NCI-H526 (cell line): ENCODE measurements around the gene ZNF473.

ENCODE experiments used
- DNase-seq, 2 experiments: peaks; one replicate each; lab custom pipeline; 2025; lab: John Stamatoyannopoulos, UW

The ZNF473 gene

DNA sequence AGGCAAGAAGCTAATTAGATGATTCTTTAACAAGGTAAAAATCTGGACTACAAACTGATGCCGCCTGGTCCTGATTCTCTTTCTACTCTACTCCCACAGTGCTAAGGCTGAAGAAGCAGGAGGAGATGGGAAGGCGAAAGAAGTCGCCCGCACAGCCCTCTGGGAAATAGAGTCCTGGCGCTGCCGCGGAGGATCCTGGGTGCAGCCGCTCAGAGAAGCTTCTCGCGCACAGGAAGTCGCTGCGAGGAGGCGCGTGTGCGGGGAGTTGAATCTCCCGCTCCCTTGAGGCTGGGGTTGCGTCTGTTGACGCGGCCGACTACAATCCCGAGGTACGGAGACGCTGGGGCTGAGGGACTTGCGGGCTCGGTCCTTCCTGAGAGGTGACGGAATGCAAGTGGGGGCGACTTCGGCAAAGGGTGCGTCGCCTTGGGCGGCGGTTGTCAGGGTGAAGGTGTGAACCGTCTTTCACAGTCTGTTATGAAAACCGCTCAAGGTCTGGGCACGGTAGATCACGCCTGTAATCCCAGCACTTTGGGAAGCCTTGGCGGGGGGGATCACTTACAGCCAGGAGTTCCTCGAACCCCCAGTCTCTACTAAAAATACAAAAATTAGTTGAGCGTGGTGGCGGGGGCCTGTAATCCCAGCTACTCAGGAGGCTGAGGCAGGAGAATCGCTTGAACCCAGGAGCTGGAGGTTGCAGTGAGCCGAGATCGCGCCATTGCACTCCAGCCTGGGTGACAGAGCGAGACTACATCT lies at the start of gene ZNF473:
ZNF473 (plus strand) TSS at position 212 of the 756 bp plus-strand sequence. CDS start 5,078 bp downstream, outside the sequence.
- peak; percentile 98 to 99 for DNase-seq

DNA sequence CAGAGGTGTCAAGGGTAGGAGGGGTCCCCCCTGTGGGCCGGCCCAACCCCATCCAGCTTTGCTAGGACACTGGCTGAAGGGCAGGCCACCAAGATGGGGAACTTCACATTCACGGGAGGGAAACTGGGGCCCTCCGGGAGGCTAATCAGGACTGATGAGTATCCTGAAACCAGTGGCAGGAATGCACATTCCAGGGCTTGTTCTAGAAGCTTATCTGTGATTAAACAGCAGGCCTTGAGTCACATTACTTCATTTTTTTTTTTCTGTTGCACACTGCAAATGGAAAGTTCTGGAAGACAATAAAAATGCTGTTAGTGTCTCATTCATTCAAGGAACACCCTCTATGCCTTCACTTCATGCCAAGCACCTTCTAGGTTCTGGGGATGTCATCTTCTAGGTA lies 49.3 kb upstream of the ZNF473 start:
- no peak for DNase-seq

DNA sequence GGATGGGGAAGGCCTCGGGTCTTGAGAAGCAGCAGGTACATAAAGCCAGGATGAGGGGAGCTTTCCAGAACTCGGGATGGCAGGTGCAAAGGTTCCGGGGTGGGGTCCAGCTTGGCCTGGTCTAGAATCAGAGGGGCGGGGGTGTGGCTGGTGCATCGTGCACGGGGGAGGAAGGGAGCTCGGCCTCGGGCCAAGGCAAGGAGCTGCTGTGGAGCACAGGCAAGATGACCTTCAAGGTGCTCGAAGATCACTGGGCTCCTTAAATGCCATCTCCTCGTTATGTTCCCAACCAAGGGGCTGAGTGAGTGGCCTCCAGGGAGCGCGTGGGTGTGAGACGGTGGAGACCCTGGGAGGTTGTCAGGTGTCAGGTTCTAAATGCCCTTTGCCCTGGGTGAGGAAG lies 48.7 kb upstream of the ZNF473 start:
- DNase-seq: no peak

DNA sequence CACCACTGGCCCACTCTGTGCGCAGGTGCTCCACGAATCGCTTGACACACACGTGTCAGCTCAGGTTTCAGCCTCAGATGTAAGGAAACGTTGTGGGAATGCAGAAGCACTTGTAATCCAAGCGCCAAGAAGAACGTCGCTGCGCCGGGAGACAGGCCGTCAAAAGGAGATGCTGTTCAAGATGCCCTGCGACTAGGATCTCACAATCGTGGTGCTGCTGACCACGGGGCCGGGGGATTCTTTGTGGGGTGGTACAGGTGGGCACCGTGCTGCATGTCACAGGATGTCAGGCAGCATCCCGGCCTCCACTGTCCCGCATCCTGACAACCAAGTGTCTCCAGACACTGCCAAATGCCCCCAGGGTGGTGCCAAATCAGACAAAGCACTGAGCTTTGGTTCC lies 47.9 kb upstream of the ZNF473 start:
- DNase-seq: no peak

DNA sequence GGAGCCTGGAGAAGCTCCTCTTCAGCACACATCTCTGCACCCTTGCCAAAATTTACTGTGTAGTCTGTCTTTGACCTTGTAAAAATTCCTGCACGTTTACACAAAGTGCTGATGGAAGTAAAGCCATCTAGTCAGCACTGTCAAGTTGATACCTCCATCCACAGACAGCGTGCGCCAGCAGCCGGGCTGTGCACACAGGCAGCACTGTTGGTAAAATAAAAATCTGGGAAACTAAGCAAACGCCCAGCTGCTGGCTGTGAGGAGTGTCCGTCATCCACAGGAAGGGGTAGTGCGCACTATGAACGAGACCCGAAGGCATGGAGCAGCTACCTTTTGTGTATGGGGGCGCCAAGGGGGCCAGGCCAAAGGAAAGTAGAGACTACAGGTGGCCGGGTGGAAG lies 47.5 kb upstream of the ZNF473 start:
- DNase-seq: no peak

DNA sequence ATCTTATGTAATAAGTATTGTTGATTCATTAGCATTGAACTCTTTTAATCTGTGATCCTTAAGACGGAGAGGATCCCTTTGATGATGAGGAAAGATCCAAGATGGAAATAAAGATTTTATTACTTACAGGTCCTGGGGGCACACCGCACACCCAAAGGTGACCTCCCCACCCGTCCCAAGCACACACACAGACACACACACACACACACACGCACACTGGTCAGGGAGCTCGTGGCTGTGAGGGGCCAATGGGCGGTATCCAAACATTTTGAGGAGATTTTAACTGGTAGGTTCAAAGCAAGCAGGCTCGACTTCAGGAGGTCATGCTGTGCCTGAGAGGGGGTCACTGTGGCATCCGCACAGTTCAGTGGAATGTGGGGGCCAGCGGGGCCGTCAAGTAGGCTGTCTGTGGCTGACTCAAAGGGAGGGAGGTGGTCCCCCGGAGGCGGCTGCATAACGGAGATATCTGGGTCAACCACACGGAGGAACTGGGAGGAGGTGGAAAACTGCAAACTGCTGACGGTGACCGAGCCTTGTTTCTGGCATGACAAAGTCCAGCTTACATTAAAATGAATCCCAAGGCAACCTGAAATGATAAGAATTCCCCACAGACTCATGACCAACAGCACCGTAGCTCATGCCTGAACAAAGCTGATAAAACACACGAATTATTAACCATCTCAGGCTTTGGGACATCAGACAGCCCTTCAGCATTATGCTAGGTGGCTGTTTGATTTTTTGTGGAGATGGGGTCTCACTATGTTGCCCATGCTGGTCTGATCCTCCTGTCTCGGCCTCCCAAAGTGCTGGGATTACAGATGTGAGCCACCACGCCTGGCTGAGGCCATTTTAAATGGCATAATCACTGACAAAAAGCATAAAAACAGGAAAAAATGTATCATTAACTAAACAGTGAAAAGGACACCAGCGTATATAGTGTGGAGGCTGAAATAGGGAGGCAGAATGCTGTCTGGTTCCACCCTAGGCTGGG lies 43.9 kb upstream of the ZNF473 start:
- peak in 1 of 2 experiments; percentile 12 for DNase-seq

DNA sequence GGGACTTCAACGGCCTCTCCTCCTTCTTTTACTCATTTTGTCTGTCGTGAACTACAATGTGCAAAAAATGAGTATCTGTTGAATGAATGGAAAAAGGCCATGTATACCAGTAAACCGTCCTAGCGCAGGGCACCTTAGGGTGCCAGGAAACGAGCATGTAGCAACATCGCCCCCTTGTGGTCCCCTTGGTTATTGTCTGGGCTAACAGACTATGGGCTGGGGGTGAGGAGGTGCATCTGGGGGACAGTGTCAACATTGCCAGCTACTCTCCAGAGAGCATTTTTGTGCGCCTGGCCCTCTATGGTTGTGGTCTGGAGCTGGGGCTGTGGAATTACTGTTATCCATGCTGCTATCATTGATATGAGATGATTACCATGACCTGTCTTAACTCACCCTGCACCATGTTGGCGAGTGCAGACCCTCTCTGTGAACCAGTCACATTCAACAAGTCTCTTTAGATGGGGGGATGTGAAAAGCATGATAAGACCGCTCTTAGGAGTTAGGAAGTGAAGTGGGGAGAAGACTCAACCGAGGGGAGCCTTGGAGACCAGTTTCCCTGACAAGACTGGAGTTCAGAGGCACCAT lies 42.1 kb upstream of the ZNF473 start:
- DNase-seq: peak; percentile 35 to 82

DNA sequence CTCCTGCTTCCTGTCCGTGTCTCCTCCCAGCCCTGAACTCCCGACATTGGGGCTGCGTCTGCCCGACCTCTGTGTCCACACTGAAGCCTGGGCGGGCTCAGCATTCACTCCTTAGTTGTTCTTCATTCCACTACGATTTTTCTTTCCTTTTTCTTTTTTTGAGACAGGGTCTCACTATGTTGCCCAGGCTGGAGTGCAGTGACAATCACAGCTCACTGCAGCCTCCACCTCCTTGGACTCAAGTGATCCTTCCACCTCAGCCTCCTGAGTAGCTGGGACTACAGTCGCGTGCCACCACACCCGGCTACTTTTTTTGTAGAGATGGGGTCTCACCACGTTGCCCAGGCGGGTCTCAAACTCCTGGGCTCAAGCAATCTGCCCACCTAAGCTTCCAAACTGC lies 41.3 kb upstream of the ZNF473 start:
- no peak for DNase-seq

DNA sequence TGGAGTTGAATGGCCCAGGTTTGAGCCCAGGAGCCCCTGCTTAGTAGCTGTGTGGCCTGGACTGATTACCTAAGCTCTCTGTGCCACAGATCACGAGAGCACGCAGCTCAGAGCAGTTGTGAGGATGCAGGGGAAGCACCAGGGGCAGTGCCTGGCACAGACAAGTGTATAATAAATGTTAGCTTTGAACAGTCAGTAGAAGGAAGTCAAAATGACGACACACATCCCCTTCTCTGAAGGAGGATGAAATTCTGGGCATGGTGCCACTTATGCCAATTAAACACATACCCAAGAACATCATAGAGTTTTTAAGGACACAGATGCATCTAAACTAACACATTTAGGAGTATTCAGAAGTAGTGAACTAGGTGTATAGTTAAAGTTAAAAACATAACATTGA lies 39.9 kb upstream of the ZNF473 start:
- no peak for DNase-seq

DNA sequence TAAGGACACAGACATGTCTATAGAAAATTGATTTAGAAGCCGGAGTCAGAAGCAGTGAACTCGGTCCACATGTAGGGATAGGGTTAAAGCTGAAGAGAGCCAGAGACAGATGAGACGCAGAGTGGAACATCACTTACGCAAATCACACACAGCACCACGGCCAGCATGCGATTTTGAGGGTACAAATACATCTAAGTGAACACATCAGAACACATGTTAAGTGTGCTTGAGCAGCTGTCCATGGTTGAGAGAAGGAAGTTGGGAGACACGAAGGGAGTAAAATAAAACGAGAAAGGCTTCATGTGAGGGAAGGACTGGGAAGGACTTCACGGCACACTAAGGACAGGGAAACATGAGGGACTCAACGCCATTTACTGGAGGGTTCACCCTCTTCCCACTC lies 39.5 kb upstream of the ZNF473 start:
- no peak for DNase-seq

DNA sequence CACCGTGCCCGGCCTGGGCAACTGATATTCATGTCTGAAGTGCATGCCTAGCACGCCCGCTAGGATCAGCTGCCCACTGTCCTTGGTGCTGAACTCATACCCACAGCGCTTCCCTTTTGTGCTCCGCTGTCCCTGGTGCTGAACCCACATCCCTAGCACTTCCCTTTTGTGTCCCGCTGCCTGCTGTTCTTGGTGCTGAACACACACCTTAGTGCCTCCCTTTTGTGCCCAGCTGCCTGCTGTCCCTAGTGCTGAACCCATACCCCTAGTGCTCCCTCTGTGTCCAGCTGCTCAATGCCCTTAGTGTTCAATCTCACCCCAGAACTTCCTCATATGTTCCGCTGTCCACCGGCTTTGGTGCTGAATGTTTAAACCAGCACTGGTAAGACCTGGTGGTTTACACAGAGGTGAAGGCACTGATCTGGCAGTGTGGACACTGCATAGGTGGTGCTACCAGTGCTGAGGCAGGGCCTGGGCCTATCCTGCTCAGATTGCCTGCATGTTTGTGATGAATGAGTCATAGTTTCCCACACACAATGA lies 38.6 kb upstream of the ZNF473 start:
- no peak for DNase-seq

DNA sequence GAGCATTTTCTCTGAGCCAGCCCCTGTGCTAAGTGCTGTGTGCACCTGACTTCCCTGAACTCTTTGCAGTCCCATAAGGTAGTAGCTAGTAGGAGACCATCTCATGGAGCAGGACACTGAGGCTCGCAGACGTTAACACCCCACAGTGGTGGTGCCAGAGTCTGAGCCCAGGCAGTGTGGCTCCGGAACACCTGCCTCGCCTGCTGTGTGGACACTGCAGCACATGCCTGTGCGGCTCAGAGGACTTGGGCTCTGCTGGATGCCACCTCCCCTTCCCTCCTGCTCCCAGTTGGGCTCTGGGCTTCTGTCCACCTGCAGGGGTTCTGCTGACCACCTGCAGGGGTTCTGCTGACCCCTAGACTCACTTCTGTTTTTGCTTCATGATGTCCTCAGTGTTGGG lies 37.8 kb upstream of the ZNF473 start:
- DNase-seq: no peak

DNA sequence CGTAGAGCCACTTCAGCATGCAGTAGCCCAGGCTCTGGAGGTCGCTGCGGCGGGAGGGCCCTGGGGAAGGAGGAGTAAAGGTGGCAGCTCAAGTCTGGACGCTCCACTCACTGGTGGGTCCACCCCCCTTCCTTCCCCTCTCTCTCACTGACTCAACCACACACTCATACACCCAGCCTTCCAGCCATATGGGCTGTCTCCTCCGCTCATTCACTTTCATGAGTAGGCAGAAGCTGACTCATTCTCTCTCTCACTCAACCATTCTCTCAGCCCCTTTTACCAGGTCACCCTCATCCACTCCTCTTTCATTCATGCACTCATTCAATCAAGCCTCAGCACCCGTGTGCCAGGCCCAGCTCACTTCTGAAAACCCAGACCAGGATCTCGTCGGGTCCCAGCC lies 37.4 kb upstream of the ZNF473 start:
- DNase-seq: no peak

DNA sequence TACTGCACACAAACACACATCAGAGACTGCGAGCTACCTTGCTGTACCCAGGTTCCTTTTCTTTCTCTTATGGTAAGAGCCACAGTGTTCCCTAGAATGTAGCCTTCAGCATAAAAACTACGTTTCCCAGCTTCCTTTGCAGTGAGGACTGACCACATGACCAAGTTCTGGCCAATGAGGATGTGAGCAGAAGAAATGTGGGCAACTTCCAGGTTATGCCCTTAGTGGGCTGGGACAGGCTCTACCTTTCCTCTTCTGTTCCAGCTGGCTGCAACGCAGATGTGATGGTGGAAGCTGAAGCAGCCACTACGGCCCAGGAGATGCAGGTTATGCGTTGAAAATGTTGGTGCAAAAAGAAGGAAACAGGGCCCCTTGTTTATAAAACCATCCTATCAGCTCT lies 28.1 kb upstream of the ZNF473 start:
- DNase-seq: peak; percentile 50 to 67

DNA sequence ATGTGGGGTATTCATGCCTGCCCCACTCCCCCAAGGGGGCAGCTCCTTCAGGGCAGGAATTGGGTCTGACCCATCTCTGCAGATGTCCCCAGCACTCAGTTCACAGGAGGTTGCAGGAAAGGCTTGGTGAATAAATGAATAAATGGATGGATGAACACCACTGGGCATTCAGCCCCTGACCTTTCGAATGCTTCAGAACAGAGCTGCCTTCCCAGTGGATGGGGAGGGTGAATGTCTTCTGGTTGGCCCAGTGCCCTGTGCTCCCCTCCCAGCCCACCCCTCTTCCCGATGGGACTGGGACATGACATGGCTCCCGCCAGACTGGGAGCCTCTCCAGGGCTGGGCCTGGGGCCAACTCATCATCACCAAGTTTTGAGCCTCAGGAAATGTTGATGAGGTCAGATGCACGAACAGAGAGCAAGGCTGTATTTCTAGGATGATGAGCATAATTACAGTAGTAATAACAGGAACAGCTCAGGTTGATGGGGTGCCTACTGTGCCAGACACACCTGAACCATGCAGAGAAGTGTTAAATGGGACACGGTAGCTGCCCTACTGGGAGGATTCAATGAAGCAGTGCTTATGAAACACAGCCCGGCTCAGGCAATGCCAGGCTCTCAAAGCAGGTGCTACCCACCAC lies 26.3 kb upstream of the ZNF473 start:
- DNase-seq: no peak

DNA sequence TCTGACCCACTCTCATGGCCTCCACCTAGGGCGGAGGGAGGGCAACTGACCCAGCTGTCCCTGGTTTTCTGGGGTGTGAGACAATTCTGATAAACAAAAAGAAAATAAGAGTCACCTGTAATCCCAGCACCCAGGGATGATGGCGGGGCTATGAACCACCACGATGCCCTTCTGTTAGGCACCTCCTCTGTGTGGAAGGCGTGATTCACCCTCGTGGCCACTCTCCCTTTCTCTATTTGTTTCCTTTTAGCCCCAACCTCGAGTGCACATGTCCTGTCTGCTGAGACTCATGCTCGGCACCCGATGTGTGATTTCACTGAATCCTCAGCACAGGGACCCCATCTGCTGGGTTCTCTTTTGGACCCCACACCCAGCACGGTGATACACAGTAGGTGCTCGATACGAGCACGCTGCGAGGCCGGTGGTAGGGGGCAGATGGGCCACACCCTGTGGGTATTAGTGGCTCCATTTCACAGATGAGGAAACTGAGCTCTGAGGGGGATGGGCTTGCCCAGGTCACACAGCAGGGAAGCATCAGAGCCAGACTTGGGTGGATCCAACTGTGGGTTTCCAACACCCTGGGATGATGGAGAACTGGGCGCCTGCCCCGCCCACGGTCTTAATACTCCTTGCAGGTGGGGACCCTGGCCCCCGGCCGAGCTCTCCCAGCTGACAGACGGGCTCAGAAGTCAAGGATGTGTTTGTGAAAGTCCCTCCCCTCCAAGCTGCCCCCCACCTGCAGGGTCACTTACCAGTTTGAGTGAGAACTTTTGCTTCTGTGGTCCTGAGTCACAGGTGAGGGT lies 25.6 kb upstream of the ZNF473 start:
- no peak for DNase-seq

DNA sequence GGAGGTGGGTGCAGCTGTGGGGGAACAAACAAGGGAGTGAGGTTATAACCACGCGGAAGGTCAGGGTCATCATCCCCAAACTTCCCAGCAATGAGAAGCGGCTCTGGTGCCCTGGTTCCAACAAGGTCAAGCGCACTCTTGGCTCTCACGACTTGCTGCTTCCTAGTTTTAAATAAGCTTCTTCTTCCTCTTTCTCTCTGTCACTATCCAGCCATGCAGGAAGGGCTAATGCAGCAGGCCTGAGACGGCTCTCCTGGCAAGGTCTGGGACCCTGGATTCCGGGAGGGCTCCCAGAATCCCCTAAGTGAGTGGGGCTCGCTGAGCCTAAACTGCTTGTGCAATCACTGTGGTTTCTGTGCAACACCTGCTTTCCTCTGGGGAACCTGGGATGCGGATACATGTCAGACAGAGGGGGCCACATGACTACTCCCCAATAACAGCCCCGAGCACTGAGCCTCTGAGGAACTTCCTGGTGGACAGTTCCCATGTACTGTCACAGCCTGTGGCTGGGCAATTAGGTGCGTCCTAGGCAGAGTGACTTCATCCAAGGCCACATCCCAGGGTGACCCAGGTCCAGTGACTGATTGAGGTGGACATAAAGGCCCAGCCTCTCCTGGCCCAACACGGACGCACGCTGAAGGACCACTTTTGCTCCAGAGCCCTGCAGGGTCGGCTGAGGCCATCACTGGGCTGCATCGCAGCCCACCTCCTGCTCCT lies 24.8 kb upstream of the ZNF473 start:
- no peak for DNase-seq

DNA sequence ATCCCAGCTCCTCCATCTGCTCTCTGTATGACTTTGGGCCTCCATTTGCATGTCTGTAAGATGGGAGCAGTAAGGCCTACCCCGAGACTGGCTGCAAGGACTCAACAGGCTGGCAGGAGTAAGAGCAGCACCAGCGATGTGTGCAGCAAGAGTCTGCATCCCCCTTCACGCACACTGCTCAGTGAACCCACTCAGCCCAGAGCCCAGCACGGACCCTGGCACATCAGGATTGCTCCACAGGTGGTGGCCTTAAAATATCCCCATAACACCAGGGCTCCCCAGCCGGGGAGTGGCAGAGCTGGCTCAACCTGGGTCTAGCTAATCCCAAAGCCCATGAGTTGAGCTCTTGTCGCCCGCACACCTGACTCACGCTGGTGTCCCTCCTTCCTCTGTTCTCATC lies 24.0 kb upstream of the ZNF473 start:
- no peak for DNase-seq

DNA sequence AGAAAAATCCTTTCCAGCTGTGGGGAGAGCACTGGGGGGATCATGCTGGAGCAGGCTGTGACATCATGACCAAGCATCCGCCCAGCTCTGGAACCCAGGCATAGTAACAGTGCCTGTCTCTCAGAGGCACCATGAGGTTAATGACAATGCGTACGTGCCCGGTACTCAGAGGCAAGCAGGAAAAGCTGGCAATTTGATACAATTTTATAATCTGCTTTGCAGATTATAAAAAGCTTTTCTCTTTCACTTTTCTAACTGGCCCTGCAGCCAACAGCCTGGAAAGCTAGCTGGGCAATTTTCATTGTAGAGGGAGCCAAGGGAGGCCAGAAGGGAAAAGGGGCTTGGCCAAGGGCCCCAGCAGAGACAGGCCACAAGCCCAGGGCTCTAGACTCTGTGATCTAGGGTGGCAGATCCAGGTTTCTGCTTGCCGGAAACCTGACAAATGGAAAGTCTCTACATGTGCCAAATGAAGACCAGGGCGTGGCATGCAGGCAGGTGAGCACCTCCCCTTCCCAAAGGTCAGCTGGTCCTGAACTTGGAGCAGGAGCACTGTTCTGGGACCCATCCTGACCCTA lies 23.3 kb upstream of the ZNF473 start:
- DNase-seq: no peak

DNA sequence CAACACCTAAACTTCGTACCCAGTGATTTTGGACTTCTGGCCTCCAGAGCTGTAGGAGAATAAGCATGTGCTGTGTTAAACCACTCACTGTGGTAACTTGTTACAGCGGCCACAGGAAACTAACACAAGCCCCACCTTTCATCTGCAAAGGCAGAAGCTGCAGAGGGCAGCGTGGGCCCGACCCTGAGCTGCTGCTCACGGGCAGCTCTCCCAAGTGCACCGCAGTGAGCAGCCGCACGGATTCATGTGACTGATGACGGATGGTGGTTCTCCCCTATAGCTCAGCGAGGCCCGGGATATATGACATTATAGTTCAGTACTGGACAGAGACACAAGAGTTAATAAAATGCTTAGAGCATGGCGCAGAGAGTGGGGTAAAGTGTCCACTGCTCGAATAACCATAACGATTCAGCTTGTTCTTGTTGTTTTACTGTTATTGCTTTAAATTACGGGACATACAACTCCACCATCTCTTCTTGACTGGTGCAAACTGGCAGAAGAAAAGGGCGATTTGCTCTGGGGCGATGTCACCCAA lies 22.5 kb upstream of the ZNF473 start:
- DNase-seq: no peak
